Measurements from ENCODE around the gene BATF.

BATF gene

DNA sequence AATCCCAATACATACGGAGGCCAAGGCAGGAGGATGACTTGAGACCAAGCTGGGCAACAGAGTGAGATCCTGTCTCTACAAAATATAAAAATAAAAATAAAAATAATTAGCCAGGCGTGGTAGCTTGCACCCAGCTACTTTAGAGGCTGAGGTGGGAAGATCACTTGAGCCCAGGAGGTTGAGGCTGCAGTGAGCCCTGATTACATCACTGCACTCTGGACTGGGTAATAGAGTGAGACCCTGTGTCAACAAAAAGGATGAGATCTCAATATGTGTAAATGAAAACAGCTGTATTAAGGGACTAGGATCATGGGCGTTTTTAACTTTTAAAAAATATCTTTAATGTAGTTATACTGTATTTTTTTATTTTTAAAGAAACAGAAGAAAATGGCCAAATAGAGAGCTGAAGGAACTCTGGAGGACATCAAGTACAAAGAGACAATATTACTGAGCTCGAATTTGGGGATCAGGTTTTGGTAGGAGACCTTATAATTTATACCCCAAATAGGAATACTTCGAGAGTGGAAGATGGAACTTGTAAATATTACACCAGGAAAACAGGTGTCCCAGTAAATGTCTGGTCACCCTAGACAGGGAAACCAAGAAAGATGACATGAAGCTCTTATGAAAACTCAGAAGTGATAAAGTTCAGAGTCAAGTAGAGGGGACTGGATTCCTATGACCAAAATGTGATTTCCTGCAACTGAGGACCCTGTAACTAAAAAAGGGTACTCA is 13.1 kb downstream of the BATF start:
- H3K4me1 Mint-ChIP-seq (ENCODE audit: low read depth): peaks cover 80% of the 10 kb centered on the region
- no peak overlapping the region for H3K4me3 Mint-ChIP-seq
- peaks cover 75% of the 10 kb centered on the region for H3K36me3 Mint-ChIP-seq (ENCODE audit: low read depth)
- H3K27ac Mint-ChIP-seq: no peak overlapping the region
- H3K9me3 Mint-ChIP-seq: no peaks in the 10 kb centered on the region
- H3K27me3 Mint-ChIP-seq: no peaks in the 10 kb centered on the region

DNA sequence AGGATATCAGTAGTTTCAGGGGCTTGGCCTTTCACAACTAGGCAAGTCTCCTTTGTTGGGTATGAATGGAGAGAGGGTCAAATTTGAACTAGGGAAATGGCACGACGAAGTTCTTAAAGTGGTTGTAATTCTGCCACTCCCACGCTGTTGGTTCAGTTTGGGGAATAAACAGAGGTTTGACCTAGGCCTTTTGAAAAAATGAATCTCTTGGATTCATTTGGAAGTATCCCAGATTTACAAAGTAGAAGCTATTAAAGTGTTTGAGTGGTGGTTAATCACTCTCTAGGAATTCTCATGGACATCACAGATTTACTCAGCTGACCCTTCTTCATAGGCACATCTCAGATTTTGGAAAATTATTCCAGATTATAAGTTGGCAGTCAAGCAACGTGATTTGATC is 14.8 kb downstream of the BATF start:
- Mint-ChIP-seq H3K36me3 (ENCODE audit: low read depth) (peaks cover 75% of the 10 kb centered on the region), H3K27me3 (no peaks in the 10 kb centered on the region), H3K4me3 (no peak overlapping the region), H3K27ac (peak overlapping the region; percentile 1), H3K9me3 (no peaks in the 10 kb centered on the region), H3K4me1 (ENCODE audit: low read depth) (peaks cover 85% of the 10 kb centered on the region)

DNA sequence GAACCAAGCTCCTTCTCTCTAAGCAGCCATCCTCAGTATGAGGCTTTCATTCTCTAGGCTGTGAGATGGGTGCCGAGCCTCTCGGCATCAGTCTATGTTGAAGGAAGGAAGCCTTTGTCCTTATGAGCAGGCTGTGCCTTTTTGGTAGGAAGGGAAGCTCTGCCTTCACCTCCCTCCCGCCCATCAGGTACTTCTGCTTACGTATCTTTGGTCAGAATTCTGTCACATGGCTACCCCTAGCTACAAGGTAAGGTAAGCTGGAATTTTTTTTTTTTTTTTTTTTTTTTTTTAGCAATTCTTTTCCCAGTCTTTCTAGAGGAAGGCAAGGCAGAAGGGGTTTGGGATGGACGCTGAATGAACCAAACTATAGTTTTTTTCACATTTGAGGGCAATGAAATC is 16.9 kb downstream of the BATF start:
- H3K36me3 Mint-ChIP-seq (ENCODE audit: low read depth): peaks cover 63% of the 10 kb centered on the region
- H3K4me3 Mint-ChIP-seq: peak overlapping the region; percentile 67
- no peaks in the 10 kb centered on the region for H3K9me3 Mint-ChIP-seq
- H3K27ac Mint-ChIP-seq: peak overlapping the region; percentile 96
- no peaks in the 10 kb centered on the region for H3K27me3 Mint-ChIP-seq
- peaks cover 87% of the 10 kb centered on the region for H3K4me1 Mint-ChIP-seq (ENCODE audit: low read depth)

DNA sequence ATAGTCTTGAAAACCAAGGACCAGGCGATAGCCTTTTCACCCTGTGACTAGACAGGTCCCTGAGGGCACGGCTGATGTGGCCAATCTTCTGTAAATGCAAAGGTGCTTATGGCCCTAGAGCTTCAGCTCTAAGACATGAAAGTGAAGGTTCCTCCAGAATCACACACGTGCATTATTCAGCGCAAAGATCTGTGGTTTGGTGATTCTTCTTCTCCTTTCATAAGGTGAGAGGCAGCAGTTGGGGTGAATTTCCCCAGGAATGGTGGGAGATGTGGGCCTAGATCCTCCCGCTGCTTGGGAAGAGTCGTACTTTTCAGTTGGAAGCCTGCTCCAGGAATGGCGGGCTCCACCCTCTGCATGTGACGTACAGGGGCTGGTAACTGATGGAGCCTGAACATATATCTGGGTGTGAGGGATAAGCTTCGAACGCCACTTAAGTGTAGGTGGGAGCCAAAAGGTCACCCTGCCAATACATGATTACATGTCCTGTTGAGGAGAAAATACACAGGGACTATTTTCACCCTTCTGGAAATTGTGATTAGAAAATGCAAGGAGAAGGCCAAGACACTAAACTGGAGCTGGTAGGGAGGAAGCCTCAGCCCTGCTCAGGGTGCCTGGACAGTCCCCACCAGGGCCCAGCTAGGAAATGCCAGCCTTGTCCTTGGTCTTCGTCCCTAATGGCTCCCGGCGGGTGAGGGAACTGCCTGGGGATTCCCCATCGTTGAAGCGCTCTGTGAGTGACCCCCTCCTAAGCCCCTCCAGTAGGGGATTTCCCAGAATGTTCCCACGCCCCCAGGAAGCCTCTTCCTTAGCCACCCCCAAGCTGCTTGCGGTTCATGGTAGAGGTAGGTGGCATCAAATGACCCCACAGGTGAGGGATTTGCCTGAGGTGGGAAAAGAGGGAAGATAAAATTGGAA is 17.6 kb downstream of the BATF start:
- H3K4me3 Mint-ChIP-seq: peak overlapping the region; percentile 67
- H3K9me3 Mint-ChIP-seq: no peaks in the 10 kb centered on the region
- H3K27me3 Mint-ChIP-seq: no peaks in the 10 kb centered on the region
- H3K27ac Mint-ChIP-seq: peak overlapping the region; percentile 96
- peaks cover 88% of the 10 kb centered on the region for H3K4me1 Mint-ChIP-seq (ENCODE audit: low read depth)
- peaks cover 56% of the 10 kb centered on the region for H3K36me3 Mint-ChIP-seq (ENCODE audit: low read depth)

- Mint-ChIP-seq H3K27ac (peak overlapping the region; percentile 96), H3K4me3 (peak overlapping the region; percentile 67), H3K4me1 (ENCODE audit: low read depth) (peaks cover 84% of the 10 kb centered on the region), H3K9me3 (no peaks in the 10 kb centered on the region), H3K27me3 (no peaks in the 10 kb centered on the region), H3K36me3 (ENCODE audit: low read depth) (peaks cover 51% of the 10 kb centered on the region)
Observed at GRCh38 chr14:75540479-75540851, 18.2 kb downstream of the BATF start.

DNA sequence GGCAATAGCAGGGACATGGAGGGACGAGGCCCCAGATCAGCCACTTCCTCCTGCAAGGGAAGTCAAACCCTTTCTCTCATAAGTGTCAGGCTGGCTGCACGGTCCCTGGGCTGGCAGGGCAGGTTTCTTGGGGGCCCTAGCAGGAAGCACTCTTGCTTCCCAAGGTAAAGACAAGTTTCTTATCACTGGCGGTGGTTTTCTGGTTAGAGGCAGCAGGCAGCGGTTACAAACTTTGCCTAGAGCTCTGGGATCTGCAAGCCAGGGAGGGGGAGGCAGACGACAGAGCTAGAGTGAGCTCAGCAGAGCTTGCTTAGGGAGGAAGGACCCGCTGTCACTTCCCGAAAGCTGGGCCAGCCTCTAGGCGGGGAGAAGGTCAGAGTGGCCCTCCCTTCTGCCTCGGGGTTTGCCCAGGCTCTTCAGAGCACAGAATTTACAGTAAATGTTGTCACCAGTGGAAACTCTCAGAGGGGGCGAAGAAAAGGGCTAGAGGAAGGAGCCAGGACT is 20.4 kb downstream of the BATF start:
- peak overlapping the region; percentile 73 for H3K4me3 Mint-ChIP-seq
- peaks cover 54% of the 10 kb centered on the region for H3K36me3 Mint-ChIP-seq (ENCODE audit: low read depth)
- H3K27me3 Mint-ChIP-seq: no peaks in the 10 kb centered on the region
- H3K27ac Mint-ChIP-seq: peak overlapping the region; percentile 96
- H3K4me1 Mint-ChIP-seq (ENCODE audit: low read depth): peaks cover 73% of the 10 kb centered on the region
- no peaks in the 10 kb centered on the region for H3K9me3 Mint-ChIP-seq

DNA sequence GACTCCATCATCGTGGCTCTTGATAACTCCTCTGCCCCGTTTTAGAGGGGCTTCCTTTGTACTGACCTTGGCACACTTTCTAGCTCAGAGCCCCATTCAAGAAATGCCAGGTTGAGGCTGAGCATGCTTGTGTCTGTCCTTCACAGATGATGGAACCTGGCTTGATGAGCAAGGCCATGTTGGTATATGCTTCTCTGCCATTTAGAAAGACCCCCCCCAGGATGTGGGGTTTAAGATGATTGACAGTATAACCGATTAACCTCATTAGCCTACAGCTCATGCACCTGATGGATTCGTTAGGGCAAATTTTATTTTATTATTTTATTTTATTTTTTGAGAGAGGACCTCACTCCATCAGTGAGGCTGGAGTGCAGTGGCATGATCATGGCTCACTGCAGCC is 21.0 kb downstream of the BATF start:
- Mint-ChIP-seq H3K36me3 (ENCODE audit: low read depth) (peaks cover 58% of the 10 kb centered on the region), H3K27me3 (no peaks in the 10 kb centered on the region), H3K4me1 (ENCODE audit: low read depth) (peaks cover 75% of the 10 kb centered on the region), H3K4me3 (peak overlapping the region; percentile 73), H3K9me3 (no peaks in the 10 kb centered on the region), H3K27ac (peak overlapping the region; percentile 96)

- no peaks in the 10 kb centered on the region for H3K9me3 Mint-ChIP-seq
- H3K27me3 Mint-ChIP-seq: no peaks in the 10 kb centered on the region
- H3K36me3 Mint-ChIP-seq (ENCODE audit: low read depth): peaks cover 59% of the 10 kb centered on the region
- peak overlapping the region; percentile 52 for H3K4me3 Mint-ChIP-seq
- H3K27ac Mint-ChIP-seq: peak overlapping the region; percentile 96
- peaks cover 75% of the 10 kb centered on the region for H3K4me1 Mint-ChIP-seq (ENCODE audit: low read depth)
Observed at GRCh38 chr14:75543786-75544185, 21.5 kb downstream of the BATF start.

DNA sequence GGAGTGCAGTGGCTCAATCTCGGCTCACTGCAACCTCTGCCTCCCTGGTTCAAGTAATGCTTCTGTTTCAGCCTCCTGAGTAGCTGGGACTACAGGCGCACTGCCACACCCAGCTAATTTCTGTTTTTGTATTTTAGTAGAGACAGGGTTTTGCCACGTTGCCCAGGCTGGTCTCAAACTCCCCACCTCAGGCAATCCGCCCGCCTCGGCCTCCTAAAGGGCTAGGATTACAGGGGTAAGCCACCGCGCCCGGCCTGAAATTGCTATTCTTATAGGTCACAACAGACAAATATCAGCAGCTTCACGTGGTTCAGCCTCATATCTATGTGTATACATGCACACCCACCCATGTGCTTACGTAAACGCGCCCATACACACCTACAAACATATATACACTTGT is 23.6 kb downstream of the BATF start:
- Mint-ChIP-seq H3K4me1 (ENCODE audit: low read depth) (peaks cover 70% of the 10 kb centered on the region), H3K36me3 (ENCODE audit: low read depth) (peaks cover 49% of the 10 kb centered on the region)

GRCh38 chr14:75547552-75548250 is 25.4 kb downstream of the BATF start:
- no peaks in the 10 kb centered on the region for H3K9me3 Mint-ChIP-seq
- peaks cover 61% of the 10 kb centered on the region for H3K4me1 Mint-ChIP-seq (ENCODE audit: low read depth)
- no peaks in the 10 kb centered on the region for H3K27me3 Mint-ChIP-seq
- peaks cover 37% of the 10 kb centered on the region for H3K36me3 Mint-ChIP-seq (ENCODE audit: low read depth)
- H3K4me3 Mint-ChIP-seq: no peak overlapping the region
- H3K27ac Mint-ChIP-seq: no peak overlapping the region

More for the DNA sequence above, 23.6 kb downstream of the BATF start:
- peak overlapping the region; percentile 26 for H3K27ac Mint-ChIP-seq
- H3K4me3 Mint-ChIP-seq: no peak overlapping the region
- no peaks in the 10 kb centered on the region for H3K27me3 Mint-ChIP-seq
- no peaks in the 10 kb centered on the region for H3K9me3 Mint-ChIP-seq

DNA sequence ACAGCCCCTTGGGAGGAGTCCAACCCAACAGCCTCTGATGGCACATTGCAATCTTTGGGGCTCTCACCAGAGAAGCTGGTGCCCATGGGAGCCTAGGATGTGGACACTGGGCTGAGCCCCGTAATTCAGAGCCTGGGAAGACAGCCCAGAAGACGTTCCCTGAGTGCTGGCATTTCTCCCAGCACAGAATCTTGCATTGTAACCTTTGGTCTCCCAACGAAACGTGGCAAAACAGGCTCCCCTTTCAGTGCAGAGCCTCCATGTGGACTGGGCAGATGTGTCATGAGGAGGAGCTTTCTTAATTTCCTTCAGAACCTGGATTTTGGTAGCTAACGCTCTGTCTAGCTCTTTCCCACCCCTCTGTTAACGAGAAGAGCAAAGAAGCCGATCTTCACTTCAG is 26.3 kb downstream of the BATF start:
- H3K9me3 Mint-ChIP-seq: no peaks in the 10 kb centered on the region
- peaks cover 37% of the 10 kb centered on the region for H3K36me3 Mint-ChIP-seq (ENCODE audit: low read depth)
- H3K27me3 Mint-ChIP-seq: no peaks in the 10 kb centered on the region
- peak overlapping the region; percentile 69 for H3K27ac Mint-ChIP-seq
- peak overlapping the region; percentile 21 for H3K4me3 Mint-ChIP-seq
- H3K4me1 Mint-ChIP-seq (ENCODE audit: low read depth): peaks cover 57% of the 10 kb centered on the region

- no peaks in the 10 kb centered on the region for H3K27me3 Mint-ChIP-seq
- peaks cover 53% of the 10 kb centered on the region for H3K4me1 Mint-ChIP-seq (ENCODE audit: low read depth)
- peak overlapping the region; percentile 69 for H3K27ac Mint-ChIP-seq
- H3K4me3 Mint-ChIP-seq: no peak overlapping the region
- H3K9me3 Mint-ChIP-seq: no peaks in the 10 kb centered on the region
- H3K36me3 Mint-ChIP-seq (ENCODE audit: low read depth): peaks cover 37% of the 10 kb centered on the region
Observed at GRCh38 chr14:75549169-75549568, 26.9 kb downstream of the BATF start.

- Mint-ChIP-seq H3K27ac (no peak overlapping the region), H3K4me1 (ENCODE audit: low read depth) (peaks cover 48% of the 10 kb centered on the region), H3K36me3 (ENCODE audit: low read depth) (peaks cover 32% of the 10 kb centered on the region), H3K9me3 (no peaks in the 10 kb centered on the region), H3K27me3 (peaks cover 3% of the 10 kb centered on the region), H3K4me3 (no peak overlapping the region)
Observed at GRCh38 chr14:75551021-75551420, 28.8 kb downstream of the BATF start.

GRCh38 chr14:75553157-75553556 is 30.9 kb downstream of the BATF start:
- peaks cover 6% of the 10 kb centered on the region for H3K9me3 Mint-ChIP-seq
- peaks cover 51% of the 10 kb centered on the region for H3K4me1 Mint-ChIP-seq (ENCODE audit: low read depth)
- H3K4me3 Mint-ChIP-seq: no peak overlapping the region
- H3K27me3 Mint-ChIP-seq: peaks cover 3% of the 10 kb centered on the region
- H3K36me3 Mint-ChIP-seq (ENCODE audit: low read depth): peaks cover 20% of the 10 kb centered on the region
- no peak overlapping the region for H3K27ac Mint-ChIP-seq
